ENCODE measurements around the gene SSBP3. TPM values are rescaled to one million over a fixed set of nuclear protein-coding genes. Genes with fewer than 3 reads are reported as not detected.

SSBP3 gene
- total and polyA plus RNA-seq, 9 donors, result 41.2 to 247 (median 156) TPM

- H3K36me3 ChIP-seq, result no peaks in the 10 kb centered on the region
- H3K4me1 ChIP-seq (ENCODE audit: insufficient read depth), result peaks cover 4% of the 10 kb centered on the region
- H3K9me3 ChIP-seq, result no peaks in the 10 kb centered on the region
- H3K27me3 ChIP-seq, result no peaks in the 10 kb centered on the region
- TF ChIP-seq CTCF (IDR thresholded peaks at IDR 0.05) (no peak), EP300 (IDR thresholded peaks at IDR 0.05) (no peak), POLR2A (IDR thresholded peaks at IDR 0.05) (no peak)
- no peak overlapping the region for H3K27ac ChIP-seq
- H3K4me3 ChIP-seq, result no peak overlapping the region
- intact Hi-C loops (cut with DNase I), result loop anchor here in 2 of 4 donors (2.0 to 5.0 kb wide), 2 partner anchors 59 to 67 kb away; no protein-coding TSS in a partner anchor
- no peak for DNase-seq
- 86 to 90% (median 89%) methylated on average over 4 of the region's 4 CpGs for WGBS, 3 donors
Measured at GRCh38 chr1:54413732-54414131, 7.5 kb upstream of the SSBP3 start.

- H3K27ac ChIP-seq, result no peak overlapping the region
- peak; percentile 32 to 63 (median 56) for DNase-seq
- H3K27me3 ChIP-seq, result no peaks in the 10 kb centered on the region
- WGBS, 3 donors, result 9 to 36% (median 25%) methylated on average over 2 of the region's 2 CpGs
- H3K4me1 ChIP-seq (ENCODE audit: insufficient read depth), result peaks cover 7% of the 10 kb centered on the region
- intact Hi-C loops (cut with DNase I), result loop anchor here in 1 of 4 donors (5.0 kb wide), 1 partner anchor 59 kb away; no protein-coding TSS in a partner anchor
- no peak overlapping the region for H3K4me3 ChIP-seq
- no peaks in the 10 kb centered on the region for H3K36me3 ChIP-seq
- no peak for TF ChIP-seq EP300 (IDR thresholded peaks at IDR 0.05)
- TF ChIP-seq CTCF (IDR thresholded peaks at IDR 0.05), result no peak
- H3K9me3 ChIP-seq, result no peaks in the 10 kb centered on the region
Measured at GRCh38 chr1:54413295-54413694, 7.1 kb upstream of the SSBP3 start.

DNA sequence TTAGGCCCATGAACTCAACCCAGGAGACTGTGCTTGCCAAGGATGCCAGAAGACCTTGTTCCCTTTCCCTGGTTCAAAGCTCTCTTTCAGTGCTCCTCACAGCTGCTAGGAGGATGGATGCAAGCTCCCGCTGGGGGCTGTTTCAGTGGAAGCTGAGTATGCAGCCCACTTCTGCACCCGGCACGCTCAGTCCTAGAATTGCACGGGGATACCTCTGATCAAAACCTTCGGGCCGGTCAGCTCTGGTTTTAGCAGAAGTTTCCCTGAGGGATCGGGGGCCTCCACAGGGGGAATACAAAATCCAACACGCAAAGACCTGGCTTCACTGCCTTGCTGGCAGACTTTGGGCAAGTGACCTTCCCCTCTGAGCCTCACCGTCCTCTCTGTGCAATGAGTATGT, 4.2 kb upstream of the SSBP3 start:
- H3K4me3 ChIP-seq, result no peak overlapping the region
- 87 to 90% (median 88%) methylated on average over 9 of the region's 9 CpGs for WGBS, 3 donors
- H3K27me3 ChIP-seq, result no peaks in the 10 kb centered on the region
- H3K4me1 ChIP-seq (ENCODE audit: insufficient read depth), result peaks cover 10% of the 10 kb centered on the region
- intact Hi-C loops (cut with DNase I), result loop anchor here in 1 of 4 donors (5.0 kb wide), 1 partner anchor 62 kb away; no protein-coding TSS in a partner anchor
- DNase-seq, result no peak
- TF ChIP-seq CTCF (IDR thresholded peaks at IDR 0.05) (no peak), POLR2A (IDR thresholded peaks at IDR 0.05) (no peak), EP300 (IDR thresholded peaks at IDR 0.05) (no peak)
- no peaks in the 10 kb centered on the region for H3K9me3 ChIP-seq
- H3K27ac ChIP-seq, result no peak overlapping the region
- no peaks in the 10 kb centered on the region for H3K36me3 ChIP-seq

GRCh38 chr1:54409156-54410142, 3.3 kb upstream of the SSBP3 start:
- no peak overlapping the region for H3K4me3 ChIP-seq
- intact Hi-C loops (cut with DNase I), result loop anchor here (5.0 to 10.0 kb wide), 8 partner anchors 63 to 345 kb away; no protein-coding TSS in a partner anchor
- peaks cover 10% of the 10 kb centered on the region for H3K4me1 ChIP-seq (ENCODE audit: insufficient read depth)
- no peak for DNase-seq
- H3K9me3 ChIP-seq, result no peaks in the 10 kb centered on the region
- TF ChIP-seq POLR2A (IDR thresholded peaks at IDR 0.05), result no peak
- no peak for TF ChIP-seq EP300 (IDR thresholded peaks at IDR 0.05)
- no peak for TF ChIP-seq CTCF (IDR thresholded peaks at IDR 0.05)
- peak overlapping the region; percentile 46 to 93 for H3K27ac ChIP-seq
- no peaks in the 10 kb centered on the region for H3K36me3 ChIP-seq
- H3K27me3 ChIP-seq, result no peaks in the 10 kb centered on the region
- WGBS, 3 donors, result 80 to 85% (median 81%) methylated on average over 9 of the region's 9 CpGs
